ENCODE data around the gene PLA2G3.

Gene PLA2G3

DNA sequence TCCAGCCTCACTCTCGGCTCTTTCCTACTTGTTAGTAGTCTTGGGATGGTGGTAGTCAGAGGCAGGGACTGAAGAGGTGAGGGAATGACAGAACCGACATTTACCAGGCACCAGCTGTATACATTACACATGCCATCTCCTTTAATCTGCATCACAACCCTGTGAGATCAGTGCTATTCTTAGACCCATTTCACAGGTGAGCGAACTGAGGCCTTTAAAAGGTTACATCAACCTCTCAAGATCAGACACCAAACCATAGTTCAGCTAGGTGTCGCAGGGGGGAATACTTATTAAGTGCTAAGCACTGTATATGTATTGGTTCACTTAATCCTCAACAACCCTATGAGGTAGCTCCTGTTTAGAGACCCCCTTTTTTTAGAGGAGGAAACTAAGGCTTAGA lies 5.6 kb downstream of the PLA2G3 start:
- ATAC-seq (ENCODE audit: low read depth) (no peak), DNase-seq (ENCODE audit: low spot score) (no peak)
- Histone ChIP-seq H3K27ac (ENCODE audit: poor library complexity, severe bottlenecking) (no peak overlapping the region), H3K4me3 (ENCODE audit: severe bottlenecking) (no peak overlapping the region), H3K36me3 (ENCODE audit: low read depth) (no peaks in the 10 kb centered on the region), H3K27me3 (ENCODE audit: insufficient read depth, poor library complexity, severe bottlenecking) (no peaks in the 10 kb centered on the region), H3K4me1 (ENCODE audit: insufficient read depth, poor library complexity, severe bottlenecking) (no peaks in the 10 kb centered on the region), H3K9me3 (ENCODE audit: severe bottlenecking) (no peaks in the 10 kb centered on the region)
- TF ChIP-seq, protein P1, sequence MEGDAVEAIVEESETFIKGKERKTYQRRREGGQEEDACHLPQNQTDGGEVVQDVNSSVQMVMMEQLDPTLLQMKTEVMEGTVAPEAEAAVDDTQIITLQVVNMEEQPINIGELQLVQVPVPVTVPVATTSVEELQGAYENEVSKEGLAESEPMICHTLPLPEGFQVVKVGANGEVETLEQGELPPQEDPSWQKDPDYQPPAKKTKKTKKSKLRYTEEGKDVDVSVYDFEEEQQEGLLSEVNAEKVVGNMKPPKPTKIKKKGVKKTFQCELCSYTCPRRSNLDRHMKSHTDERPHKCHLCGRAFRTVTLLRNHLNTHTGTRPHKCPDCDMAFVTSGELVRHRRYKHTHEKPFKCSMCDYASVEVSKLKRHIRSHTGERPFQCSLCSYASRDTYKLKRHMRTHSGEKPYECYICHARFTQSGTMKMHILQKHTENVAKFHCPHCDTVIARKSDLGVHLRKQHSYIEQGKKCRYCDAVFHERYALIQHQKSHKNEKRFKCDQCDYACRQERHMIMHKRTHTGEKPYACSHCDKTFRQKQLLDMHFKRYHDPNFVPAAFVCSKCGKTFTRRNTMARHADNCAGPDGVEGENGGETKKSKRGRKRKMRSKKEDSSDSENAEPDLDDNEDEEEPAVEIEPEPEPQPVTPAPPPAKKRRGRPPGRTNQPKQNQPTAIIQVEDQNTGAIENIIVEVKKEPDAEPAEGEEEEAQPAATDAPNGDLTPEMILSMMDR (IDR thresholded peaks at IDR 0.05; ENCODE audit: poor library complexity, severe bottlenecking): no peak

DNA sequence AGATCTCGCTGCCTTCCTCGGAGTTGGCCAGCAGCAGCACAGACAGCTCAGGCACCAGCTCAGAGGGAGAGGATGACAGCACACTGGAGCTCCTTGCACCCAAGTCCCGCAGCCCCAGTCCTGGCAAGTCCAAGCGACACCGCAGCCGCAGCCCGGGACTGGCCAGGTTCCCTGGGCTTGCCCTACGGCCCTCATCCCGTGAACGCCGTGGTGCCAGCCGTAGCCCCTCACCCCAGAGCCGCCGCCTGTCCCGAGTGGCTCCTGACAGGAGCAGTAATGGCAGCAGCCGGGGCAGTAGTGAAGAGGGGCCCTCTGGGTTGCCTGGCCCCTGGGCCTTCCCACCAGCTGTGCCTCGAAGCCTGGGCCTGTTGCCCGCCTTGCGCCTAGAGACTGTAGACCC lies 6.4 kb downstream of the PLA2G3 start:
- Histone ChIP-seq H3K27me3 (ENCODE audit: insufficient read depth, poor library complexity, severe bottlenecking) (no peaks in the 10 kb centered on the region), H3K9me3 (ENCODE audit: severe bottlenecking) (no peaks in the 10 kb centered on the region), H3K4me1 (ENCODE audit: insufficient read depth, poor library complexity, severe bottlenecking) (no peaks in the 10 kb centered on the region), H3K4me3 (ENCODE audit: severe bottlenecking) (no peak overlapping the region), H3K27ac (ENCODE audit: poor library complexity, severe bottlenecking) (no peak overlapping the region), H3K36me3 (ENCODE audit: low read depth) (no peaks in the 10 kb centered on the region)
- DNase-seq (ENCODE audit: low spot score) (no peak), ATAC-seq (ENCODE audit: low read depth) (no peak)
- TF ChIP-seq, protein P1 (IDR thresholded peaks at IDR 0.05; ENCODE audit: poor library complexity, severe bottlenecking): no peak

DNA sequence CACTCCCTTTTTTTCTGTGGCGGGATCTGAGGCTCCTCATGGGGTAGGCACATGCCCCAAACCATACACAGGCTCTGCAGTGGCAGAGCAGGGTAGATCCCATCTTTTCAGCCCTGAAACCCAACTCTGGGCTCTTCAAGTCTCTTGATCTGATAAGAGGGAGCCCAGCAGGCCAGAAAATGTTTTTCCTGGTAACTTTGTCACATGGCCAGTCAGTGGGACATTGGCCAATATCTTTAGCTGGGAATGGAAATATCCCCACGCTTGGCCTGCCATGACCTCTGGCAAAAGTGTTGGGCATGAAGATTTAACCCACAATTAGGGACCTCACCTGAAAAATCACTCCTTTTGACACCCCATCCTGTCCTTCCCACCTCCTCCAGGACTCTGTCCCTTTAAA lies 9.4 kb downstream of the PLA2G3 start:
- Histone ChIP-seq H3K27ac (ENCODE audit: poor library complexity, severe bottlenecking) (no peak overlapping the region), H3K4me1 (ENCODE audit: insufficient read depth, poor library complexity, severe bottlenecking) (no peaks in the 10 kb centered on the region), H3K4me3 (ENCODE audit: severe bottlenecking) (no peak overlapping the region), H3K9me3 (ENCODE audit: severe bottlenecking) (no peaks in the 10 kb centered on the region), H3K36me3 (ENCODE audit: low read depth) (no peaks in the 10 kb centered on the region), H3K27me3 (ENCODE audit: insufficient read depth, poor library complexity, severe bottlenecking) (no peaks in the 10 kb centered on the region)
- TF ChIP-seq, protein P1 (IDR thresholded peaks at IDR 0.05; ENCODE audit: poor library complexity, severe bottlenecking): no peak
- ATAC-seq (ENCODE audit: low read depth) (no peak), DNase-seq (ENCODE audit: low spot score) (no peak)

DNA sequence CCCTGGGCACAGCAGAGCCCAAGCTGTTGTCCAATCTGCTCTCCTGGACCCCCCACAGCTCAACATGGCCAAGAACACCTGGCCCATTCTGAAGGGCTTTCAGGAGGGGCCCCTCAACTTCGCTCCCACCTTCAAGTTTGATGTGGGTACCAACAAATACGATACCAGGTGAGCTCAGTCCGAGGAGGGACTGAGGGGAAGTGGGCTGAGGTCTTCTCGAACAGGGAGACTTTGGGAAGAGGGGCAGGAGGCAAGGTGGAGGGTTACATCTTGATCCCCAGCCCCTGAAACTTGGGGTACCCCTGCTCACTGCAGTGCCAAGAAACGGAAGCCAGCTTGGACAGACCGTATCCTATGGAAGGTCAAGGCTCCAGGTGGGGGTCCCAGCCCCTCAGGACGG lies 12.2 kb downstream of the PLA2G3 start:
- Histone ChIP-seq H3K4me1 (ENCODE audit: insufficient read depth, poor library complexity, severe bottlenecking) (no peaks in the 10 kb centered on the region), H3K4me3 (ENCODE audit: severe bottlenecking) (no peak overlapping the region), H3K36me3 (ENCODE audit: low read depth) (no peaks in the 10 kb centered on the region), H3K27ac (ENCODE audit: poor library complexity, severe bottlenecking) (no peak overlapping the region), H3K9me3 (ENCODE audit: severe bottlenecking) (no peaks in the 10 kb centered on the region), H3K27me3 (ENCODE audit: insufficient read depth, poor library complexity, severe bottlenecking) (no peaks in the 10 kb centered on the region)
- TF ChIP-seq, protein P1 (IDR thresholded peaks at IDR 0.05; ENCODE audit: poor library complexity, severe bottlenecking): no peak
- DNase-seq (ENCODE audit: low spot score) (no peak), ATAC-seq (ENCODE audit: low read depth) (no peak)

DNA sequence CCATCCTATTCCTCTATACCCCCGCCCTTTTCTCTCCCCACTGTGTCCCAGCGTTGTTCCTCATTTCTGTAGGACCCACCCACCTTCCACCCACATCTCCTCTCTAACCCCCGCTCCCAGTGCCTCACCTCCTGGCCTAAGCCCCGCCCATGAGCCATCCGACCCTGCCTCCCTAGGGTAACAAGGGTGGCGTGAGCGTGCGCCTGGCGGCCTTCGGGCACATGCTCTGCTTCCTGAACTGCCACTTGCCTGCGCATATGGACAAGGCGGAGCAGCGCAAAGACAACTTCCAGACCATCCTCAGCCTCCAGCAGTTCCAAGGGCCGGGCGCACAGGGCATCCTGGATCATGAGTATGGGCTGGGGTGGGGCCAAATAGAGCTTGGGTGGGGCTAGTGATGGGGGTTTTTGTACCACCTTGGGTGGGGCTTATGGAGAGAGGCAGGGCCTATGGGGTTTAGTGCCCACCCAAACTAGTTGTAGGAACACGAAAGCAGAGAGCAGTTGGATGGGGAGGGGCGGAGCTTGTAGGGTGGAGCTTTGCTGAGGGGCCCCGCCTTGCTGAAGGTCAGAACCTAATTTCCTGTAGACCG lies 13.0 kb downstream of the PLA2G3 start:
- DNase-seq (ENCODE audit: low spot score) (no peak), ATAC-seq (ENCODE audit: low read depth) (no peak)
- no peaks in the 10 kb centered on the region for H3K4me1 ChIP-seq (ENCODE audit: insufficient read depth, poor library complexity, severe bottlenecking)
- no peak overlapping the region for H3K27ac ChIP-seq (ENCODE audit: poor library complexity, severe bottlenecking)
- H3K36me3 ChIP-seq (ENCODE audit: low read depth): no peaks in the 10 kb centered on the region
- H3K9me3 ChIP-seq (ENCODE audit: severe bottlenecking): no peaks in the 10 kb centered on the region
- no peaks in the 10 kb centered on the region for H3K27me3 ChIP-seq (ENCODE audit: insufficient read depth, poor library complexity, severe bottlenecking)
- H3K4me3 ChIP-seq (ENCODE audit: severe bottlenecking): no peak overlapping the region
- TF ChIP-seq, protein P1 (IDR thresholded peaks at IDR 0.05; ENCODE audit: poor library complexity, severe bottlenecking): no peak

Measured in RWPE2 (cell line).